GM12874 (cell line): ENCODE data around the gene NUTM1.

Source experiments
- CTCF ChIP-seq: IDR thresholded peaks from 2 replicates; pipeline ENCODE4 v1.5.1; 2011; ENCODE audit warnings: low read depth, mild to moderate bottlenecking, control low read depth, low read length, moderate library complexity; ENCODE audit not compliant: insufficient read depth

The NUTM1 gene

GRCh38 chr15:34318277-34319079, 24.6 kb upstream of the NUTM1 start:
- TF ChIP-seq CTCF: no peak

GRCh38 chr15:34323217-34323616, 19.9 kb upstream of the NUTM1 start:
- TF ChIP-seq CTCF: no peak

- TF ChIP-seq CTCF: no peak
Observed at GRCh38 chr15:34324933-34325332, 18.2 kb upstream of the NUTM1 start.

GRCh38 chr15:34325368-34325767, 17.7 kb upstream of the NUTM1 start:
- TF ChIP-seq CTCF: no peak

GRCh38 chr15:34327906-34328305, 15.2 kb upstream of the NUTM1 start:
- TF ChIP-seq CTCF: no peak

GRCh38 chr15:34329006-34329405, 14.1 kb upstream of the NUTM1 start:
- no peak for TF ChIP-seq CTCF

GRCh38 chr15:34330279-34330678, 12.8 kb upstream of the NUTM1 start:
- no peak for TF ChIP-seq CTCF
